Astrocyte of the spinal cord (primary cell): Measurements from ENCODE around the gene ACTN1.

Experiments used
- DNase-seq: peaks from one replicate; pipeline ENCODE4 v3.0.0; 2011; ENCODE audit warnings: low read depth, low spot score
- H3K4me3 ChIP-seq: 2 replicates; pipeline ENCODE4 v1.5.1; 2011; ENCODE audit warnings: low read depth, mild to moderate bottlenecking, low read length, moderate library complexity
- CTCF ChIP-seq: IDR thresholded peaks from 2 replicates; pipeline ENCODE4 v1.5.1; 2012; ENCODE audit warnings: low read depth, mild to moderate bottlenecking, low read length, inconsistent platforms
- in situ Hi-C: cut with HindIII; loops from 2 replicates; pipeline ENCODE4 v1.10.0; 2017; ENCODE audit warnings: low sequenced_read_pairs

The ACTN1 gene

DNA sequence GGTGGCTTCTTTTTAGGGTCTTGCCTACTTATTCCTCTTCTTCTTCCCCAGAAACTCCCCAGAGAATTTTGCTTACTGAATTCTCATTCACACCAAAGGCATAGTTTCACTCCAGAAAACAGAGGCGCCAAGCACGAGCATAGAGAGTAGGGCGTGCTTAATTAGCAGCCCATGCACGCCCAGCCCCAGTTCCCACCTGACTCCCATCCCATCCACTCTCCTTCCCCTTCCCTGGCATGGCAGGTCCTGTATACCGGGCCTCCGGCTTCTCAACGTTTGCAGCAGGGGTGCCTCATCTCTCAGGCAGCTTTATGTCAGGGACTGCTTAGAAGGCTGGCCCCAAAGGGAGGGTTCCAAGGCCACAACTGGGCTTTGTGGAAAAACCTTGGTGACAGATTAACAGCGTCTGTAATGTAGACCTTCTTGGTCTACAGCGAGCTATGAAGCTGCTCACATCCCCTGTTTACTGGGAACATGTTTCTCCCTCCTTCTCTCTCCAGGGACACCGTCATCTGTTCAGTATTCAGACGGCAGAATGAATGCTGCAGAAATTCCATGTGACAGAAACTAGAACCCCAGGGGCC lies 62.7 kb downstream of the ACTN1 start:
- DNase-seq, result no peak
- no peak overlapping the region for H3K4me3 ChIP-seq
- no peak for TF ChIP-seq CTCF
- in situ Hi-C loops, result no loop called here

DNA sequence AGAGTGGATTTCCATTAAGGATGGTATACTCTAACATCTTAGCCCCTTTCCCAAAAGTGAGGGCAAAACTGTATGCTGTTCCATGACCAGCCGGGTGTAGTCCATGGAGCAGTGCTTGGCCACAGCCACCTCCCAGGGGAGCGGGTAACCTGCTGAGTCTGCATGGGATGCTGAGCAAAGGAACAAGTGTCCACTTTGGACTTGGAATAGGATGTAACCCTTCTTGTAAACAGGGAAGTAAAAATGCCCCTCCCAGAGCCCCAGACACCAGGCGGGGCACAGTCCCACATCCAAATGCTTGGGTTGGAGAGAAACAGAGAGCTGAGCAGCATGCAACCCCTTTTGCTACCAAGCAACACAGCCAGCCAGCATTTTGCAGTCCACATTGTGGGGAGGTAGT lies 65.6 kb downstream of the ACTN1 start:
- DNase-seq, result no peak
- no peak for TF ChIP-seq CTCF
- H3K4me3 ChIP-seq, result no peak overlapping the region
- in situ Hi-C loops, result no loop called here

DNA sequence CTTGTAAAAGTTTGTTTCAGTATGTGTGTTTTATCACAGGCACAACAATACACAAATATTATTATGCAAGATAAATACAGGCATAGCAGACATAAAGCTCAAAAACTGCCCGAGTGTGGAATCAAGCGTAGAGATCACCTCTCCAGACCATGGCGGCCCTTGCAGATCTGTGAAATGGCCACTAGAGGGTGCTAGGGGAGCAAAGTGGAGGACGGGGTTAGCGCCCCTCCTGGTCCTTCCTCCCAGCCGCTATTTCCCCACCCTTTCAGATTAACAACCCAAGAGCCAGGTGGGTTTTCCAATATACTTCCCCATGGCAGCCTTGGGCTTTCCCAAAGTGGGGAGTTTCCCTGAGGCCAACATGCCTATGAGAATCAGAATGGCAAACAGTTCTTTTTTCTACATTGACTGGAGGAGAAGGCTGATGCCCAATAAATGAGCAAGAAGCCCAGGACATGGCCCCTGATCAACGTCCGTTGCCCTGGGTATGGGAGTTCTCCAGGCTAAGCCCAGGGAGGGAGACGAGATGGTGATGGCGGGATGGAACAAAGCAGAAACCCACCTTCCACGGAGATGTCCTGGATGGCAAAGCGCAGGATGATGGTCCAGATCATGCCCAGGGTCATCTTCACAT lies 67.4 kb downstream of the ACTN1 start:
- DNase-seq, result peak; percentile 70
- TF ChIP-seq CTCF, result peak; percentile 99
- H3K4me3 ChIP-seq, result no peak overlapping the region
- in situ Hi-C loops, result no loop called here

DNA sequence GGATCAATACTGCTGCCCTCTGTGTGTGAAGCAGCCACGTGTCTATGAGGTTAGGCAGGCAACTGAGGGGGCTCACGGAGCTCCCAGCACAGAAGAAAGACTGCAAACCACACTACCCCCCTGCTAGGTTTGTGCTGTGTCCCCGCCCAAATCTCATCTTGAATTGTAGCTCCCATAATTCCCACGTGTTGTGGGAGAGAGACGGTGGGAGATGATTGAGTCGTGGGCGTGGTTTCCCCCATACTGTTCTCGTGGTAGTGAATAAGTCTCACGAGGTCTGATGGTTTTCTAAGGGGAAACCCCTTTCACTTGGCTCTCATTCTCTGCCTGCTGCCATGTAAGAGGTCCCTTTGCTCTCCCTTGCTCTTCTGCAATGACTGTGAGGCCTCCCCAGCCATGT lies 68.6 kb downstream of the ACTN1 start:
- H3K4me3 ChIP-seq, result no peak overlapping the region
- in situ Hi-C loops, result no loop called here
- peak; percentile 40 for DNase-seq
- no peak for TF ChIP-seq CTCF

DNA sequence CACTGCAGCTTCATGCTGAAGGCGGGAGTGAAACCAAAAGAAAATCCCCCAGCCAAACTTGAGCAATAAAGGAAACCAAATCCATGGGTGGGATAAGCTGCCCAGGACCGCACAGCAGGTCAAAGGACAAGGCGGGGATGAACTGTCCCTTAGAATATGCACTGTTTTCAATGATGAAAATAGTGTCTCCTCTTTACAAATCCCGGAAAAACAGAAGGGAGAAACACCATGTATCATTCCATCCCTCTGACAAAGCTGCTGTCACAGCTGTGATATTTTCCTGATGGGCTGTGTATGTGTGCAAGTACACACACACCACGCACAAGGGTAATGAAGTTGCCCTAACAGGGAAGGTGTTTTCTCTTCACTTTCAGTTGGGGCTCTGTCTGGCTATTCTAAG lies 70.3 kb downstream of the ACTN1 start:
- no peak overlapping the region for H3K4me3 ChIP-seq
- DNase-seq, result no peak
- TF ChIP-seq CTCF, result no peak
- in situ Hi-C loops, result no loop called here

- no peak for TF ChIP-seq CTCF
- DNase-seq, result no peak
- in situ Hi-C loops, result no loop called here
- H3K4me3 ChIP-seq, result no peak overlapping the region
These were observed 70.9 kb downstream of the ACTN1 start for GRCh38 chr14:68908201-68908600.
